Measurements from ENCODE around the gene NTNG2. TPM values are rescaled to one million over a fixed set of nuclear protein-coding genes. Genes with fewer than 3 reads are reported as not detected.
"Not testable (repeated sequence)": the region's sequence is repeated elsewhere in the genome, so short reads cannot be mapped to it uniquely, and the experiment has no call there.

The NTNG2 gene
- total RNA-seq, 2 donors from 2014 or later: 1.3 TPM

GRCh38 chr9:132267660-132268059 lies 105.8 kb downstream of the NTNG2 start:
- TF ChIP-seq, protein P1, sequence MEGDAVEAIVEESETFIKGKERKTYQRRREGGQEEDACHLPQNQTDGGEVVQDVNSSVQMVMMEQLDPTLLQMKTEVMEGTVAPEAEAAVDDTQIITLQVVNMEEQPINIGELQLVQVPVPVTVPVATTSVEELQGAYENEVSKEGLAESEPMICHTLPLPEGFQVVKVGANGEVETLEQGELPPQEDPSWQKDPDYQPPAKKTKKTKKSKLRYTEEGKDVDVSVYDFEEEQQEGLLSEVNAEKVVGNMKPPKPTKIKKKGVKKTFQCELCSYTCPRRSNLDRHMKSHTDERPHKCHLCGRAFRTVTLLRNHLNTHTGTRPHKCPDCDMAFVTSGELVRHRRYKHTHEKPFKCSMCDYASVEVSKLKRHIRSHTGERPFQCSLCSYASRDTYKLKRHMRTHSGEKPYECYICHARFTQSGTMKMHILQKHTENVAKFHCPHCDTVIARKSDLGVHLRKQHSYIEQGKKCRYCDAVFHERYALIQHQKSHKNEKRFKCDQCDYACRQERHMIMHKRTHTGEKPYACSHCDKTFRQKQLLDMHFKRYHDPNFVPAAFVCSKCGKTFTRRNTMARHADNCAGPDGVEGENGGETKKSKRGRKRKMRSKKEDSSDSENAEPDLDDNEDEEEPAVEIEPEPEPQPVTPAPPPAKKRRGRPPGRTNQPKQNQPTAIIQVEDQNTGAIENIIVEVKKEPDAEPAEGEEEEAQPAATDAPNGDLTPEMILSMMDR (conservative IDR thresholded peaks at IDR 0.05): no peak
- H3K4me1 Mint-ChIP-seq: no peaks in the 10 kb centered on the region
- H3K27ac Mint-ChIP-seq: no peak overlapping the region
- no peak overlapping the region for H3K4me3 ChIP-seq (ENCODE audit: low read length)
- no peak overlapping the region for H3K4me3 Mint-ChIP-seq
- H3K9ac ChIP-seq (ENCODE audit: extremely low read depth, low read length, poor library complexity, severe bottlenecking): no peak overlapping the region
- H3K27ac ChIP-seq (ENCODE audit: low read depth, low read length): no peak overlapping the region
- H3K9me3 Mint-ChIP-seq: no peaks in the 10 kb centered on the region
- H3K4me1 ChIP-seq (ENCODE audit: control insufficient read depth, insufficient read depth, low read length): no peaks in the 10 kb centered on the region
- peaks cover 70% of the 10 kb centered on the region for H3K36me3 Mint-ChIP-seq (ENCODE audit: low read depth)
- no peaks in the 10 kb centered on the region for H3K27me3 Mint-ChIP-seq (ENCODE audit: insufficient read depth)
- peaks cover 88% of the 10 kb centered on the region for H3K36me3 ChIP-seq (ENCODE audit: control insufficient read depth, insufficient read depth, low read length)
- H3K9me3 ChIP-seq (ENCODE audit: control insufficient read depth, low read length): no peaks in the 10 kb centered on the region
- no peak for DNase-seq
- WGBS, 2 experiments (ENCODE audit: insufficient coverage in 1 of 2, insufficient read length in 1 of 2): 88% methylated on average over 1 to 3 of the region's 3 CpGs
- H3K27me3 ChIP-seq (ENCODE audit: control insufficient read depth, insufficient read depth, low read length, poor library complexity, severe bottlenecking): no peaks in the 10 kb centered on the region

DNA sequence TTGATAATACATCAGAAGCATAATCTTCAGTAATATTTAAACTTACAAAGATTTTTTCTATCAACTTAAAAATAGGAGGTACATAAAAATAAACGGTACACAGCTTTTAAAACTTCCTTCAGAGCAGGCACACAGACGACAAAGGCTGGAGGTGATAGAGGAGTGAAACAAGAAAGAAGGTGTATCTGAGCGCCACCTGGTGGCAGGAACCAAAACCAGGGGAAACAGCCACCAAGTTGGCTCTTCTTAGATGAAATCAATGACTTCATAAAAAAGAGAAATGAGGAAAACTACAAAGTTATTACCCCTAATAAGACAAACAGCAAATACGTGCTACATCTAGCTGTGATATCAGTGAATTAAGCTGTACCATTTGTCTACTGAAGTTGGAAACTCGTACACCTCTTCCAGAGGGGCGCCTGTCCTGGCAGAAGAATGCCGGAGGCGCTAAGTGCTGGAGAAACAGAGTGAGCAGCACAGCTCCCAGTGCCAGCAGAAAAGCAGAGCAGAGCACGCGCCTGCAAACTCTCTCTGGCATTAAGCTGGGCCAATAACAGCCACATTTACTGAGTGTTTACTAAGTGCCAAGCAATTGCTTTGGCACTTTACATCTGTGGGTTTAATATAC lies 107.0 kb downstream of the NTNG2 start:
- no peak overlapping the region for H3K27ac ChIP-seq (ENCODE audit: low read depth, low read length)
- no peak overlapping the region for H3K9ac ChIP-seq (ENCODE audit: extremely low read depth, low read length, poor library complexity, severe bottlenecking)
- H3K9me3 ChIP-seq (ENCODE audit: control insufficient read depth, low read length): no peaks in the 10 kb centered on the region
- WGBS, 2 experiments (ENCODE audit: insufficient coverage in 1 of 2, insufficient read length in 1 of 2): 65 to 75% methylated on average over 7 to 10 of the region's 10 CpGs
- no peaks in the 10 kb centered on the region for H3K4me1 Mint-ChIP-seq
- H3K27me3 ChIP-seq (ENCODE audit: control insufficient read depth, insufficient read depth, low read length, poor library complexity, severe bottlenecking): no peaks in the 10 kb centered on the region
- no peaks in the 10 kb centered on the region for H3K9me3 Mint-ChIP-seq
- H3K27ac Mint-ChIP-seq: peak overlapping the region; percentile 87
- DNase-seq: peak; percentile 91
- peaks cover 72% of the 10 kb centered on the region for H3K36me3 Mint-ChIP-seq (ENCODE audit: low read depth)
- H3K36me3 ChIP-seq (ENCODE audit: control insufficient read depth, insufficient read depth, low read length): peaks cover 88% of the 10 kb centered on the region
- no peak overlapping the region for H3K4me3 Mint-ChIP-seq
- TF ChIP-seq, protein P1 (conservative IDR thresholded peaks at IDR 0.05): peak; percentile 99
- H3K27me3 Mint-ChIP-seq (ENCODE audit: insufficient read depth): no peaks in the 10 kb centered on the region
- H3K4me3 ChIP-seq (ENCODE audit: low read length): no peak overlapping the region
- no peaks in the 10 kb centered on the region for H3K4me1 ChIP-seq (ENCODE audit: control insufficient read depth, insufficient read depth, low read length)

DNA sequence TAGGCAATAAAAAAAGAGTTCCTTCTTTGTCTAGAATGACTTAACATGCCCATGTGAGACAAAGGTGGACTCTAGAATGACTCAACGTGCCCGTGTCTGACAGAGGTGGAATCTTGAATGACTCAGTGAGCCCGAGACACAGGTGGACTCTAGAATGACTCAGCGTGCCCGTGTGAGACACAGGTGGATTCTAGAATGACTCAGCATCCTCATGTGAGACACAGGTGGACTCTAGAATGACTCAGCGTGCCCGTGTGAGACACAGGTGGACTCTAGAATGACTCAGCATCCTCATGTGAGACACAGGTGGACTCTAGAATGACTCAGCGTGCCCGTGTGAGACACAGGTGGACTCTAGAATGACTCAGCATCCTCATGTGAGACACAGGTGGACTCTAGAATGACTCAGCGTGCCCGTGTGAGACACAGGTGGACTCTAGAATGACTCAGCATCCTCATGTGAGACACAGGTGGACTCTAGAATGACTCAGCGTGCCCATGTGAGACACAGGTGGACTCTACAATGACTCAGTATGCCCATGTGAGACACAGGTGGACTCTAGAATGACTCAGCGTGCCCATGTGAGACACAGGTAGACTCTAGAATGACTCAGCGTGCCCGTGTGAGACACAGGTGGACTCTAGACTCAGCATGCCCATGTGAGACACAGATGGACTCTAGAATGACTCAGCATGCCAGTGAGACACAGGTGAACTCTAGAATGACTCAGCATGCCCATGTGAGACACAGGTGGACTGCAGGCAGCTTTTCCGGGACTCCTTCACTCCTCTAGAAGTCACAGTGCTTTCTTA lies 108.1 kb downstream of the NTNG2 start:
- H3K4me3 ChIP-seq (ENCODE audit: low read length); H3K4me3 Mint-ChIP-seq; H3K9me3 ChIP-seq (ENCODE audit: control insufficient read depth, low read length); H3K4me1 ChIP-seq (ENCODE audit: control insufficient read depth, insufficient read depth, low read length); DNase-seq; H3K4me1 Mint-ChIP-seq; H3K9ac ChIP-seq (ENCODE audit: extremely low read depth, low read length, poor library complexity, severe bottlenecking); H3K9me3 Mint-ChIP-seq; H3K27me3 ChIP-seq (ENCODE audit: control insufficient read depth, insufficient read depth, low read length, poor library complexity, severe bottlenecking); H3K27me3 Mint-ChIP-seq (ENCODE audit: insufficient read depth): not testable (repeated sequence)
- WGBS, 2 experiments (ENCODE audit: insufficient coverage in 1 of 2, insufficient read length in 1 of 2): 95 to 97% methylated on average over 8 to 10 of the region's 16 CpGs
- Mint-ChIP-seq H3K36me3 (ENCODE audit: low read depth) (peaks cover 72% of the 10 kb centered on the region), H3K27ac (peak overlapping the region; percentile 86)
- Histone ChIP-seq H3K27ac (ENCODE audit: low read depth, low read length) (peak overlapping the region; percentile 18), H3K36me3 (ENCODE audit: control insufficient read depth, insufficient read depth, low read length) (peaks cover 88% of the 10 kb centered on the region)

All from endodermal cell (in vitro differentiated cells).